ELR (cell line): ENCODE measurements around the gene CCDC102A.
"Not testable (repeated sequence)": the region's sequence is repeated elsewhere in the genome, so short reads cannot be mapped to it uniquely, and the experiment has no call there.

Source experiments
- DNase-seq: peaks from one replicate; pipeline ENCODE4 v3.0.0-alpha.2; 2015; ENCODE audit warnings: low read depth

Gene CCDC102A

GRCh38 chr16:57536306-57537193, at the start of gene CCDC102A:
Gene CCDC102A, minus strand, starts transcription at chr16:57536571. Its CDS starts 7,394 bp downstream, at chr16:57529177.
- no peak for DNase-seq

GRCh38 chr16:57585051-57585687, 48.8 kb upstream of the CCDC102A start:
- DNase-seq = no peak

GRCh38 chr16:57579361-57579665, 42.9 kb upstream of the CCDC102A start:
- no peak for DNase-seq

GRCh38 chr16:57578521-57579360, 42.4 kb upstream of the CCDC102A start:
- DNase-seq = no peak

- DNase-seq = no peak
These were observed 41.4 kb upstream of the CCDC102A start for GRCh38 chr16:57577691-57578224.

GRCh38 chr16:57577214-57577613, 40.8 kb upstream of the CCDC102A start:
- no peak for DNase-seq

GRCh38 chr16:57576429-57576870, 40.1 kb upstream of the CCDC102A start:
- peak; percentile 74 for DNase-seq

GRCh38 chr16:57575468-57576277, 39.3 kb upstream of the CCDC102A start:
- no peak for DNase-seq

- DNase-seq = no peak
These were observed 38.5 kb upstream of the CCDC102A start for GRCh38 chr16:57574646-57575467.

- DNase-seq = no peak
These were observed 37.7 kb upstream of the CCDC102A start for GRCh38 chr16:57574086-57574485.

GRCh38 chr16:57572978-57573728, 36.8 kb upstream of the CCDC102A start:
- no peak for DNase-seq

GRCh38 chr16:57571098-57571497, 34.7 kb upstream of the CCDC102A start:
- DNase-seq = no peak

GRCh38 chr16:57570301-57571070, 34.1 kb upstream of the CCDC102A start:
- DNase-seq = no peak

- DNase-seq = no peak
These were observed 33.1 kb upstream of the CCDC102A start for GRCh38 chr16:57569306-57569946.

GRCh38 chr16:57568772-57569171, 32.4 kb upstream of the CCDC102A start:
- DNase-seq = not testable (repeated sequence)

- no peak for DNase-seq
These were observed 31.9 kb upstream of the CCDC102A start for GRCh38 chr16:57568173-57568678.

GRCh38 chr16:57567691-57568090, 31.3 kb upstream of the CCDC102A start:
- DNase-seq = no peak

GRCh38 chr16:57566436-57566835, 30.1 kb upstream of the CCDC102A start:
- DNase-seq = peak; percentile 28
